HepG2 (cell line): ENCODE data around the gene FUBP3. TPM values are rescaled to one million over a fixed set of nuclear protein-coding genes. Genes with fewer than 3 reads are reported as not detected.

ENCODE experiments used
- ATF7-NPFF ChIP-seq: sonication (generic); formaldehyde crosslinking; IDR thresholded peaks from 2 replicates; pipeline ENCODE4 v1.8.1; 2023; ENCODE audit warnings: mild to moderate bottlenecking, low read depth, missing genetic modification reagents, moderate library complexity
- TOPORS ChIP-seq: sonication (generic); formaldehyde crosslinking; IDR thresholded peaks from 2 replicates; pipeline ENCODE4 v1.8.0; 2023; ENCODE audit warnings: mild to moderate bottlenecking, missing genetic modification reagents
- ZC3H4 ChIP-seq: sonication (generic); formaldehyde crosslinking; IDR thresholded peaks from 2 replicates; pipeline ENCODE4 v1.4.0; 2020; ENCODE audit warnings: missing genetic modification reagents, borderline replicate concordance
- ZNF678 ChIP-seq: sonication (generic); formaldehyde crosslinking; IDR thresholded peaks from 2 replicates; pipeline ENCODE4 v1.4.0; 2020; ENCODE audit warnings: mild to moderate bottlenecking, missing genetic modification reagents
- polyA plus RNA-seq, 8 experiments: library from polyadenylated mRNA; depleted of rRNA in 3 of 8; stranded (reverse) in 7 of 8; unstranded in 1 of 8; fragments of >200 nt; fragmentation: Illumina TruSeq in 4 of 8; extraction: Trizol in 4 of 8; gene quantifications; 2 replicates each; pipeline versions ENCODE4 v1.2.1 to v1.2.3, GENCODE V29; 2011 to 2016; ENCODE audit warnings: low read depth in 4 of 8, missing spikeins in 1 of 8, mixed read lengths in 1 of 8; ENCODE audit not compliant: insufficient read depth in 1 of 8
- total RNA-seq, 5 experiments: library from RNA; depleted of rRNA; stranded (reverse); fragments of >200 nt; fragmentation: Illumina TruSeq; extraction: Trizol; gene quantifications; 2 replicates each; pipeline ENCODE4 v1.2.3, GENCODE V29; 2016; ENCODE audit warnings: low read depth in 1 of 5
- TF ChIP-seq, protein P1 (sequence below): sonication (generic); formaldehyde crosslinking; IDR thresholded peaks from 2 replicates; pipeline ENCODE4 v1.4.0; 2020; ENCODE audit warnings: low read depth, missing genetic modification reagents
- TF ChIP-seq, protein P2 (sequence below), 2 experiments: sonication (generic) in 1 of 2; formaldehyde crosslinking in 1 of 2; IDR thresholded peaks; 2 replicates each; pipeline versions ENCODE4 v1.6.1 to v1.9.0; 2014 to 2022; ENCODE audit warnings: antibody characterized with exemption in 1 of 2, borderline replicate concordance in 1 of 2, inconsistent platforms in 1 of 2, low read depth in 1 of 2, missing genetic modification reagents in 1 of 2
- TF ChIP-seq, protein P3 (sequence below): sonication (generic); formaldehyde crosslinking; IDR thresholded peaks from 2 replicates; pipeline ENCODE4 v1.4.0; 2020; ENCODE audit warnings: missing genetic modification reagents
- TF ChIP-seq, protein P4 (sequence below): IDR thresholded peaks from 2 replicates; pipeline ENCODE4 v1.6.1; 2012; ENCODE audit warnings: low read length, improper control_type of control experiment

The FUBP3 gene
- total and polyA plus RNA-seq, 2 of the 13 experiments (the other 11 are each of a cell fraction or from before 2014, with no cell fraction given): 28.7 to 40.0 TPM

DNA sequence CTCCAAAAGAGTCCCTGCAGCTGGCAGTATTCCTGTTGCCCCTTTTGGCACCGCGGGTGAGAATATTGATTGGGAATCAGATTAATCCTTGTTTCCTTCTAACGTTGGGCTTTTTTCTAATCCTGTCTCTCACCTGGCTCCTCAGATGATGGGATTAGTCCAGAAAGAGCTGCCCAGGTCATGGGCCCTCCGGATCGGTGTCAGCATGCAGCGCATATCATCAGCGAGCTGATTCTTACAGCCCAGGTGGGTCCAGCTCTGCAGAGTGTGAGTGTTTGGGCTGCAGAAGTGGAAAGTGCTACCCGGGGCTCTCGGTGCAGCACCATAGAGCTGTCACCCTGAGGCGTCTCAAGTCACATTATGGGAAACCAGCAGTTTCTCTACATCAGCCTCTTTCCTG lies 44.1 kb downstream of the FUBP3 start (continued):
- TF ChIP-seq, protein P1, sequence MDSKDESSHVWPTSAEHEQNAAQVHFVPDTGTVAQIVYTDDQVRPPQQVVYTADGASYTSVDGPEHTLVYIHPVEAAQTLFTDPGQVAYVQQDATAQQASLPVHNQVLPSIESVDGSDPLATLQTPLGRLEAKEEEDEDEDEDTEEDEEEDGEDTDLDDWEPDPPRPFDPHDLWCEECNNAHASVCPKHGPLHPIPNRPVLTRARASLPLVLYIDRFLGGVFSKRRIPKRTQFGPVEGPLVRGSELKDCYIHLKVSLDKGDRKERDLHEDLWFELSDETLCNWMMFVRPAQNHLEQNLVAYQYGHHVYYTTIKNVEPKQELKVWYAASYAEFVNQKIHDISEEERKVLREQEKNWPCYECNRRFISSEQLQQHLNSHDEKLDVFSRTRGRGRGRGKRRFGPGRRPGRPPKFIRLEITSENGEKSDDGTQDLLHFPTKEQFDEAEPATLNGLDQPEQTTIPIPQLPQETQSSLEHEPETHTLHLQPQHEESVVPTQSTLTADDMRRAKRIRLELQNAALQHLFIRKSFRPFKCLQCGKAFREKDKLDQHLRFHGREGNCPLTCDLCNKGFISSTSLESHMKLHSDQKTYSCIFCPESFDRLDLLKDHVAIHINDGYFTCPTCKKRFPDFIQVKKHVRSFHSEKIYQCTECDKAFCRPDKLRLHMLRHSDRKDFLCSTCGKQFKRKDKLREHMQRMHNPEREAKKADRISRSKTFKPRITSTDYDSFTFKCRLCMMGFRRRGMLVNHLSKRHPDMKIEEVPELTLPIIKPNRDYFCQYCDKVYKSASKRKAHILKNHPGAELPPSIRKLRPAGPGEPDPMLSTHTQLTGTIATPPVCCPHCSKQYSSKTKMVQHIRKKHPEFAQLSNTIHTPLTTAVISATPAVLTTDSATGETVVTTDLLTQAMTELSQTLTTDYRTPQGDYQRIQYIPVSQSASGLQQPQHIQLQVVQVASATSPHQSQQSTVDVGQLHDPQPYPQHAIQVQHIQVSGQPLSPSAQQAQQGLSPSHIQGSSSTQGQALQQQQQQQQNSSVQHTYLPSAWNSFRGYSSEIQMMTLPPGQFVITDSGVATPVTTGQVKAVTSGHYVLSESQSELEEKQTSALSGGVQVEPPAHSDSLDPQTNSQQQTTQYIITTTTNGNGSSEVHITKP: no peak
- TF ChIP-seq, protein P2, sequence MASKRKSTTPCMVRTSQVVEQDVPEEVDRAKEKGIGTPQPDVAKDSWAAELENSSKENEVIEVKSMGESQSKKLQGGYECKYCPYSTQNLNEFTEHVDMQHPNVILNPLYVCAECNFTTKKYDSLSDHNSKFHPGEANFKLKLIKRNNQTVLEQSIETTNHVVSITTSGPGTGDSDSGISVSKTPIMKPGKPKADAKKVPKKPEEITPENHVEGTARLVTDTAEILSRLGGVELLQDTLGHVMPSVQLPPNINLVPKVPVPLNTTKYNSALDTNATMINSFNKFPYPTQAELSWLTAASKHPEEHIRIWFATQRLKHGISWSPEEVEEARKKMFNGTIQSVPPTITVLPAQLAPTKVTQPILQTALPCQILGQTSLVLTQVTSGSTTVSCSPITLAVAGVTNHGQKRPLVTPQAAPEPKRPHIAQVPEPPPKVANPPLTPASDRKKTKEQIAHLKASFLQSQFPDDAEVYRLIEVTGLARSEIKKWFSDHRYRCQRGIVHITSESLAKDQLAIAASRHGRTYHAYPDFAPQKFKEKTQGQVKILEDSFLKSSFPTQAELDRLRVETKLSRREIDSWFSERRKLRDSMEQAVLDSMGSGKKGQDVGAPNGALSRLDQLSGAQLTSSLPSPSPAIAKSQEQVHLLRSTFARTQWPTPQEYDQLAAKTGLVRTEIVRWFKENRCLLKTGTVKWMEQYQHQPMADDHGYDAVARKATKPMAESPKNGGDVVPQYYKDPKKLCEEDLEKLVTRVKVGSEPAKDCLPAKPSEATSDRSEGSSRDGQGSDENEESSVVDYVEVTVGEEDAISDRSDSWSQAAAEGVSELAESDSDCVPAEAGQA (IDR thresholded peaks at IDR 0.05; ENCODE audit: low read depth): no peak
- TF ChIP-seq, protein P2 (CRISPR knock-in tag; IDR thresholded peaks at IDR 0.05; ENCODE audit: borderline replicate concordance): no peak
- TF ChIP-seq, protein P3, sequence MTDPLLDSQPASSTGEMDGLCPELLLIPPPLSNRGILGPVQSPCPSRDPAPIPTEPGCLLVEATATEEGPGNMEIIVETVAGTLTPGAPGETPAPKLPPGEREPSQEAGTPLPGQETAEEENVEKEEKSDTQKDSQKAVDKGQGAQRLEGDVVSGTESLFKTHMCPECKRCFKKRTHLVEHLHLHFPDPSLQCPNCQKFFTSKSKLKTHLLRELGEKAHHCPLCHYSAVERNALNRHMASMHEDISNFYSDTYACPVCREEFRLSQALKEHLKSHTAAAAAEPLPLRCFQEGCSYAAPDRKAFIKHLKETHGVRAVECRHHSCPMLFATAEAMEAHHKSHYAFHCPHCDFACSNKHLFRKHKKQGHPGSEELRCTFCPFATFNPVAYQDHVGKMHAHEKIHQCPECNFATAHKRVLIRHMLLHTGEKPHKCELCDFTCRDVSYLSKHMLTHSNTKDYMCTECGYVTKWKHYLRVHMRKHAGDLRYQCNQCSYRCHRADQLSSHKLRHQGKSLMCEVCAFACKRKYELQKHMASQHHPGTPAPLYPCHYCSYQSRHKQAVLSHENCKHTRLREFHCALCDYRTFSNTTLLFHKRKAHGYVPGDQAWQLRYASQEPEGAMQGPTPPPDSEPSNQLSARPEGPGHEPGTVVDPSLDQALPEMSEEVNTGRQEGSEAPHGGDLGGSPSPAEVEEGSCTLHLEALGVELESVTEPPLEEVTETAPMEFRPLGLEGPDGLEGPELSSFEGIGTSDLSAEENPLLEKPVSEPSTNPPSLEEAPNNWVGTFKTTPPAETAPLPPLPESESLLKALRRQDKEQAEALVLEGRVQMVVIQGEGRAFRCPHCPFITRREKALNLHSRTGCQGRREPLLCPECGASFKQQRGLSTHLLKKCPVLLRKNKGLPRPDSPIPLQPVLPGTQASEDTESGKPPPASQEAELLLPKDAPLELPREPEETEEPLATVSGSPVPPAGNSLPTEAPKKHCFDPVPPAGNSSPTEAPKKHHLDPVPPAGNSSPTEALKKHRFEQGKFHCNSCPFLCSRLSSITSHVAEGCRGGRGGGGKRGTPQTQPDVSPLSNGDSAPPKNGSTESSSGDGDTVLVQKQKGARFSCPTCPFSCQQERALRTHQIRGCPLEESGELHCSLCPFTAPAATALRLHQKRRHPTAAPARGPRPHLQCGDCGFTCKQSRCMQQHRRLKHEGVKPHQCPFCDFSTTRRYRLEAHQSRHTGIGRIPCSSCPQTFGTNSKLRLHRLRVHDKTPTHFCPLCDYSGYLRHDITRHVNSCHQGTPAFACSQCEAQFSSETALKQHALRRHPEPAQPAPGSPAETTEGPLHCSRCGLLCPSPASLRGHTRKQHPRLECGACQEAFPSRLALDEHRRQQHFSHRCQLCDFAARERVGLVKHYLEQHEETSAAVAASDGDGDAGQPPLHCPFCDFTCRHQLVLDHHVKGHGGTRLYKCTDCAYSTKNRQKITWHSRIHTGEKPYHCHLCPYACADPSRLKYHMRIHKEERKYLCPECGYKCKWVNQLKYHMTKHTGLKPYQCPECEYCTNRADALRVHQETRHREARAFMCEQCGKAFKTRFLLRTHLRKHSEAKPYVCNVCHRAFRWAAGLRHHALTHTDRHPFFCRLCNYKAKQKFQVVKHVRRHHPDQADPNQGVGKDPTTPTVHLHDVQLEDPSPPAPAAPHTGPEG (CRISPR knock-in tag): no peak
- TF ChIP-seq ZC3H4 (no peak), ATF7-NPFF (CRISPR knock-in tag) (no peak), TOPORS (no peak), ZNF678 (CRISPR knock-in tag) (no peak)
- TF ChIP-seq, protein P4, sequence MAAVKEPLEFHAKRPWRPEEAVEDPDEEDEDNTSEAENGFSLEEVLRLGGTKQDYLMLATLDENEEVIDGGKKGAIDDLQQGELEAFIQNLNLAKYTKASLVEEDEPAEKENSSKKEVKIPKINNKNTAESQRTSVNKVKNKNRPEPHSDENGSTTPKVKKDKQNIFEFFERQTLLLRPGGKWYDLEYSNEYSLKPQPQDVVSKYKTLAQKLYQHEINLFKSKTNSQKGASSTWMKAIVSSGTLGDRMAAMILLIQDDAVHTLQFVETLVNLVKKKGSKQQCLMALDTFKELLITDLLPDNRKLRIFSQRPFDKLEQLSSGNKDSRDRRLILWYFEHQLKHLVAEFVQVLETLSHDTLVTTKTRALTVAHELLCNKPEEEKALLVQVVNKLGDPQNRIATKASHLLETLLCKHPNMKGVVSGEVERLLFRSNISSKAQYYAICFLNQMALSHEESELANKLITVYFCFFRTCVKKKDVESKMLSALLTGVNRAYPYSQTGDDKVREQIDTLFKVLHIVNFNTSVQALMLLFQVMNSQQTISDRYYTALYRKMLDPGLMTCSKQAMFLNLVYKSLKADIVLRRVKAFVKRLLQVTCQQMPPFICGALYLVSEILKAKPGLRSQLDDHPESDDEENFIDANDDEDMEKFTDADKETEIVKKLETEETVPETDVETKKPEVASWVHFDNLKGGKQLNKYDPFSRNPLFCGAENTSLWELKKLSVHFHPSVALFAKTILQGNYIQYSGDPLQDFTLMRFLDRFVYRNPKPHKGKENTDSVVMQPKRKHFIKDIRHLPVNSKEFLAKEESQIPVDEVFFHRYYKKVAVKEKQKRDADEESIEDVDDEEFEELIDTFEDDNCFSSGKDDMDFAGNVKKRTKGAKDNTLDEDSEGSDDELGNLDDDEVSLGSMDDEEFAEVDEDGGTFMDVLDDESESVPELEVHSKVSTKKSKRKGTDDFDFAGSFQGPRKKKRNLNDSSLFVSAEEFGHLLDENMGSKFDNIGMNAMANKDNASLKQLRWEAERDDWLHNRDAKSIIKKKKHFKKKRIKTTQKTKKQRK: no peak
